Activated naive CD4-positive, alpha-beta T cell treated with anti-CD3 and anti-CD28 coated beads, Interleukin-2, amount 50 U/mL, for 24 hours (primary cell): ENCODE data around the gene CINP.
"Not testable (repeated sequence)": the region's sequence is repeated elsewhere in the genome, so short reads cannot be mapped to it uniquely, and the experiment has no call there.

Experiments used
- H3K27ac Mint-ChIP-seq: one replicate; pipeline ENCODE4 v1.8.0; 2021; ENCODE audit warnings: mild to moderate bottlenecking, mixed read lengths
- H3K27me3 Mint-ChIP-seq: one replicate; pipeline ENCODE4 v1.8.0; 2021; ENCODE audit warnings: mixed read lengths
- H3K36me3 Mint-ChIP-seq: one replicate; pipeline ENCODE4 v1.8.0; 2021; ENCODE audit warnings: mixed read lengths
- H3K4me1 Mint-ChIP-seq: one replicate; pipeline ENCODE4 v1.8.0; 2021; ENCODE audit warnings: mixed read lengths
- H3K4me3 Mint-ChIP-seq: one replicate; pipeline ENCODE4 v1.8.0; 2021; ENCODE audit warnings: mild to moderate bottlenecking, mixed read lengths
- H3K9me3 Mint-ChIP-seq: one replicate; pipeline ENCODE4 v1.8.0; 2021; ENCODE audit warnings: mixed read lengths

CINP gene

GRCh38 chr14:102317564-102318248 lies 45.0 kb downstream of the CINP start:
- Mint-ChIP-seq H3K36me3 (no peaks in the 10 kb centered on the region), H3K4me1 (peaks cover 58% of the 10 kb centered on the region), H3K4me3 (peak overlapping the region; percentile 93), H3K27me3 (no peaks in the 10 kb centered on the region), H3K9me3 (no peaks in the 10 kb centered on the region), H3K27ac (peak overlapping the region; percentile 92)

GRCh38 chr14:102316743-102317563 lies 45.7 kb downstream of the CINP start:
- Mint-ChIP-seq H3K27ac (peak overlapping the region; percentile 98), H3K36me3 (no peaks in the 10 kb centered on the region), H3K9me3 (no peaks in the 10 kb centered on the region), H3K27me3 (no peaks in the 10 kb centered on the region), H3K4me1 (peaks cover 54% of the 10 kb centered on the region), H3K4me3 (peak overlapping the region; percentile 93)

DNA sequence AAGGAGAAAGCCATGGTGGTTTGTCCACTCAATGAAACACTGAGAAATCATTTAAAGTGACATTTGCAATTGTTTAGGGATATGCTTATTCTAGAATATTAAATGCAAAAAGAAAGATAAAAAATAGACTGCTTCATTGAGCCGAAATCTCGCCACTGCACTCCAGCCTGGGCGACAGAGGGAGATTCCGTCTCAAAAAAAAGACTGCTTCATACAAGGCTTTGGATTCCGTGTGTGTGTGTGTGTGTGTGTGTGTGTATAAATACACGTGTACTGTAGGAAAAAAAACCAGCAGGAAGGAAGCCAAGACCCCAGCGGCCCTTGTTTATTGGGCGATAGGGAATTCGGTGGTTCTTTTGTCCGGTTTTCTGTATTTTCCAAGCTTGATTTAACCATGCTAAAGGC lies 46.4 kb downstream of the CINP start:
- H3K36me3 Mint-ChIP-seq: no peaks in the 10 kb centered on the region
- H3K27me3 Mint-ChIP-seq: no peaks in the 10 kb centered on the region
- H3K4me3 Mint-ChIP-seq: peak overlapping the region; percentile 93
- H3K9me3 Mint-ChIP-seq: no peaks in the 10 kb centered on the region
- H3K27ac Mint-ChIP-seq: peak overlapping the region; percentile 98
- peaks cover 49% of the 10 kb centered on the region for H3K4me1 Mint-ChIP-seq

GRCh38 chr14:102315121-102315520 lies 47.6 kb downstream of the CINP start:
- Mint-ChIP-seq H3K4me3 (peak overlapping the region; percentile 91), H3K27me3 (no peaks in the 10 kb centered on the region), H3K36me3 (no peaks in the 10 kb centered on the region), H3K27ac (peak overlapping the region; percentile 72), H3K4me1 (peaks cover 47% of the 10 kb centered on the region), H3K9me3 (no peaks in the 10 kb centered on the region)

GRCh38 chr14:102314242-102315011 lies 48.3 kb downstream of the CINP start:
- no peaks in the 10 kb centered on the region for H3K36me3 Mint-ChIP-seq
- peaks cover 46% of the 10 kb centered on the region for H3K4me1 Mint-ChIP-seq
- H3K9me3 Mint-ChIP-seq: no peaks in the 10 kb centered on the region
- no peaks in the 10 kb centered on the region for H3K27me3 Mint-ChIP-seq
- peak overlapping the region; percentile 77 for H3K27ac Mint-ChIP-seq
- peak overlapping the region; percentile 91 for H3K4me3 Mint-ChIP-seq

DNA sequence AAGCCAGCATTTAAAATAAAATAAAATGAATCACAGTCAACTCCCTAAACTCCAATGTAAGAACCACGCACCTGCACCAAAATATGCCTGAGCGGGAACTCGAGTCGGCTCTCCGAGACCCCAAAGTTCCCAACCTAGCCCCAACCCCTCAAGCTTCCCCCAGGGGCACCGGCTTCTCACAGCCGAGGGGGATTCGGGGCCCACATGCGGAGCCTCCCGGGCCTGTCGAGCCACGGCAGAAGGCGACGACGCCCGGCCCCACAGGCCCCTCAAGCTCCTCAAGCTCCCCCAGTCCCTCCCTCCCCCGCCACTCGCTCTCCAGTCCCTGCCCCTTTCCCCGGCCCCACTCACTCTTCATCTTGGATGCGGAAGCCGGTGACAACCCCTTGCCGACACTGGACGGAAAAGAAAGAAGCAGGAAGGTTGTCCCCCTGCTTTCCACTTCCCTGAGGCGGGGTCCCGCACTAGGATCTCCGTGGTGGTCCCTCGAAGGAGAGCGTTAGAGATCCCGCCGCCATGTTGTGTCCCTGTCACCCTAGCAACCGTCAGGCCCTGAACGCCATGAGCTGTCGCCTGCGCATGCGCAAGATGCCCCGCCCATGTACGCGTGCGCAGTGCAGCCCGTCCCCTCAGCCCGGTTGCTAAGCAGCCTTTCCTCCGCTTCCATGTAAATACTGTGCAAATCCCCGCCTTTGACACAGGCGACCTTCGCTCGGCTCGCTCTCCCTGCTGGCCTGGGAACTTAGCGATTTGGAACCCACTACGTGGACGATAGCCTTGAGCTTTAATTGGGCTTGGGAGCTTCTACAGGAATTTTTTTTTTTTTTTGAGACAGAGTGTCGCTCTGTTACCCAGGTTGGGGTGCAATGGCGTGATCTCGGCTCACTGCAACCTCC lies 57.8 kb downstream of the CINP start, which contains the start of gene MOK:
Gene MOK, minus strand, starts transcription at position 554 of the 896 bp plus-strand sequence. Its CDS starts 196 bp downstream, at position 358.
- Mint-ChIP-seq H3K27ac (peak within 1 kb of the TSS; percentile 90), H3K36me3 (no peaks in the 10 kb centered on the region), H3K27me3 (peaks cover 2% of the 10 kb centered on the region), H3K4me3 (peak within 1 kb of the TSS; percentile 97), H3K4me1 (peaks cover 9% of the 10 kb centered on the region), H3K9me3 (no peaks in the 10 kb centered on the region)

- H3K27ac Mint-ChIP-seq: peak overlapping the region; percentile 56
Observed at GRCh38 chr14:102303664-102304063, 59.0 kb downstream of the CINP start.

DNA sequence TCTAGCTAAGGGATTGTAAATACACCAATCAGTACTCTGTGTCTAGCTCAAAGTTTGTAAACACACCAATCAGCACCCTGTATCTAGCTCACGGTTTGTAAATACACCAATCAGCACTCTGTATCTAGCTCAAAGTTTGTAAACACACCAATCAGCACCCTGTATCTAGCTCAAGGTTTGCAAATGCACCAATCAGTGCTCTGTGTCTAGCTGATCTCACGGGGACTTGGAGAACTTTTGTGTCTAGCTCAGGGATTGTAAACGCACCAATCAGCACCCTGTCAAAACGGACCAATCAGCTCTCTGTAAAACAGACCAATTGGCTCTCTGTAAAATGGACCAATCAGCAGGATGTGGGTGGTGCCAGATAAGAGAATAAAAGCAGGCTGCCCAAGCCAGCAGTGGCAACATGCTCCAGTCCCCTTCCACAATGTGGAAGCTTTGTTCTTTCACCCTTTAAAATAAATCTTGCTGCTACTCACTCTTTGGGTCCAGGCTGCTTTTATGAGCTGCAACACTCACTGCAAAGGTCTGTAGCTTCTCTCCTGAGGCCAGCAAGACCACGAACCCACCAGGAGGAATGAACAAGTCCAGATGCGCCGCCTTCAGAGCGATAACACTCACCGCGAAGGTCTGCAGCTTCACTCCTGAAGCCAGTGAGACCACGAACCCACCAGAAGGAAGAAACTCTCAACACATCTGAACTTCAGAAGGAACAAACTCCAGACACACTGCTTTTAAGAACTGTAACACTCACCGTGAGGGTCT lies 64.2 kb downstream of the CINP start:
- not testable (repeated sequence) for H3K36me3 Mint-ChIP-seq, H3K27ac Mint-ChIP-seq, H3K9me3 Mint-ChIP-seq, H3K4me1 Mint-ChIP-seq, H3K27me3 Mint-ChIP-seq, H3K4me3 Mint-ChIP-seq

More at GRCh38 chr14:102303664-102304063, 59.0 kb downstream of the CINP start:
- Mint-ChIP-seq H3K36me3 (no peaks in the 10 kb centered on the region), H3K4me1 (peaks cover 9% of the 10 kb centered on the region), H3K4me3 (peak overlapping the region; percentile 71), H3K27me3 (peaks cover 2% of the 10 kb centered on the region), H3K9me3 (no peaks in the 10 kb centered on the region)
